GM19463 (cell line): ENCODE data around the gene ING3.

ENCODE experiments used
- ATAC-seq: cut with Tn5 transposase; IDR thresholded peaks from one replicate; pipeline ENCODE4 v1.9.1; 2021; ENCODE audit warnings: mild to moderate bottlenecking, moderate library complexity; ENCODE audit not compliant: unreplicated experiment

The ING3 gene, protein sequence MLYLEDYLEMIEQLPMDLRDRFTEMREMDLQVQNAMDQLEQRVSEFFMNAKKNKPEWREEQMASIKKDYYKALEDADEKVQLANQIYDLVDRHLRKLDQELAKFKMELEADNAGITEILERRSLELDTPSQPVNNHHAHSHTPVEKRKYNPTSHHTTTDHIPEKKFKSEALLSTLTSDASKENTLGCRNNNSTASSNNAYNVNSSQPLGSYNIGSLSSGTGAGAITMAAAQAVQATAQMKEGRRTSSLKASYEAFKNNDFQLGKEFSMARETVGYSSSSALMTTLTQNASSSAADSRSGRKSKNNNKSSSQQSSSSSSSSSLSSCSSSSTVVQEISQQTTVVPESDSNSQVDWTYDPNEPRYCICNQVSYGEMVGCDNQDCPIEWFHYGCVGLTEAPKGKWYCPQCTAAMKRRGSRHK

GRCh38 chr7:120950539-120951308 is at the start of gene ING3:
TSS of gene ING3 (plus strand) at chr7:120950777. CDS start at chr7:120950897, 120 bp downstream.
- peak; percentile 90 for ATAC-seq

DNA sequence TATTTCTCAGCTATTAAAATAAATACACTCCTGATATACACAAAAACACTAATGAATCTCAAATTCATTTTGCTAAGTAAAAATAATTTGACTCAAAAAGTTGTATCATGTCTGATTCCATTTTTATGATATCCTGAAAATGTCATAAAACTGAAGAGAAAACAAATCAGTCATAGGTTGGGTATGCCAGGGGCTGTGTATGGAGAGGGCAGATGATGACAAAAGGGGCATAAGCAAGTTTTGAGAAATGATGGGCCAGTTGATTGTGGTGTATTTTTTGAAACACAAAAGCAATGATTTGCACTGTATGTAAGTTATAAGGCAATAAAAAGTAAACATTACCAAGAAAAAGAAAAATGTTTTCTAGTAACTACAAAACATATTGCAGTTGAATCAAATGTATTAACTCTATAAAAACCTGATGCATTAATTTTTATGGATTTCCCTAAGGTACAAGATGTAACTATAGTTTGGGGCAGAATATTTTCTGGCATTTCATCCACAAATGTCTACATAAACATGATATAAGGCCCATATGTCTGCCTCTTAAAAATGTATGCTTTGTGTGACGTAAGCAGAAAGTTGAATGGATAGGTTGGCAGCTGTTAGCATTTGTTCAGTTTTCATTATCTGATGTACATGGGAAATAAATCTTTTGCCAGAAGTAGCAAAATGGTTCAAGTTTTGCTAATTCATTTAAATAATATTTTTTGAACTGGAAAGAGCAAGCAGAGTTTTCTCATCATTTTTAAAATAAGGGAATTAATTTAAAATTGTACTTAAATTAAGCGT is 35.1 kb upstream of the ING3 start:
- no peak for ATAC-seq

DNA sequence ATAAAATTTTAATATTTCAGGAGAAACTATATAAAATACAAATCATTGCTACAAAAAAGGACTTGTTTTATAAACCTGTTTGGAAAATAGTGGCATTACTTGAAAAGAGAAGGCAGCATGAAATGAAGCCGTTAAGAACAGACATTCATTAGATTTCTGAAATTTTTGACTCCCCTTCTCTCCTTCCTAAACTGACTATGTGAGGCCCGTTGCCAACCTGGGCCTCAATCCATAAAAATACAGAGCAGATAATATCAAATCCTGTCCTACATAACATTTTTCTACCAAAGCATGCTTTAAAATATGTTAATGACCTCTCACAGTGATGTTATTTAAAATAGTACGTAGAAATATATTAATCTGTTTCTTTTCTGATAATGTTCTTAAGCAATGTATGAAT is 34.5 kb upstream of the ING3 start:
- ATAC-seq, result no peak

- ATAC-seq, result no peak
These were observed 34.0 kb upstream of the ING3 start for GRCh38 chr7:120916538-120916937.

DNA sequence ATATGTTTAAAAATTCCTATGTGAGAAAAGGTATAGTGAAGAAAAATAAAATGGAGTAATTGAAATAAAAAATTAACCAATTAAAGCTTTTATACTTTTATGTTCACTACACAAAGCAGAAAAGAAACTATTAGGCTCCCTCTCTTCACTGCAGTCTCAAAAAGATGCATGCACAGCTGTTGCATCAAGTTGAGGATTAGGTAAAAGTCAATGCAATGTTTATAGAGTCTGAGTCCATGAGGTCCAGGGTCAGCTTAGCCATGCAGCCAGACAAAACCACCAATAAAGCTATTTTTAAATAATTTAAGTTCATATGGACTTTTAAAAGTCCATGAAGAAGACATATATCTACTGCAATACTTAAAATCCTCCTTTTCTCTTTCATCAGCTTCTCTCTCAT is 31.1 kb upstream of the ING3 start:
- no peak for ATAC-seq

- ATAC-seq, result no peak
These were observed 30.5 kb upstream of the ING3 start for GRCh38 chr7:120920034-120920433.

DNA sequence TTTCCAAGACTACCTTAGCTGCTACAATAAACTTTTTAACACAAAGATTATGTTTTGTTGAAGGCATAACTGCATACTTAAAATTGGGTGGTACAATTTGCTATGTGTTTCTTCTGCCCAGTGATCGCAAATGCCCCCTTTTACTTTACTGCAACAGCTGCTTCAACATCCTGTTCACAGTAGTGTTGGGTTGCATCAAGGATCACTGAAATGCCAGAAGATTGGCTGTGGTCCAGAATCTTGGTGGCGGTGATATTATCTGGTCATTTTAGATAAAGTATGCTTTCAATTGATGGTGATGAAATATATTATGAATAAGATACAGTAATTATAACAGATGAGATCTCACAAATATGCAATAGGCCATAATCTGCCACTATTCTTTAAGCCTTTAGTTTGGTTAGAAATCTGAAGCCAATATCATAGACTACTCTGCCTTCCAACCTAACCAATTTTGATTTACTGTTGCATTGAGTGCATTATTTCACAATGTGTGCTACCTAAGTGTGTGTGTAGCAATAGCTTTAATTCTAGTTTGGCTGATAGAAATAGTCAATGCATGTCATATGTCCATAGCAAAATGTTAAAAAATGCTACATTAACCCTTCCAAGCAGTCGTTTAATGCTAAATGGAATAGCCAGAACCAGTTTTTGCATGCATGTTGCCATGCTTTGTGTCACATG is 29.8 kb upstream of the ING3 start:
- no peak for ATAC-seq

DNA sequence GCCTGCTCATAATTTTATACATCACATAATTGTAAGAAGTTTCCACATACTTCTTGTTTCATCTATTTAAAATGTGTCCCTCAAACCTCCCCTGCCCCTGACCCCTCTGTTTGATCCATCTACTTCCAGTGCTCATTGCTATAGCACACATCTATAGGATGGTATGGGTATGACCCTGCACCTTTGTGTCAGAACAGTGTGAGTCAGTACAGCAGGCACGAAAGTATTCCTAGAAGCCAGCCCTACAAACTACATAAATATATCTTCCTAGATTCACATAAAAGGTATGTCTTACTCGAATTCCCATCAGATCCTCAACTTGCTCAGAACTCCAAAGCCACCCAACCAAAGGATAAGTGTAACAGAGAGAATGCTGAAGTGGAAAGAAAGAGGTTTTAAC is 25.7 kb upstream of the ING3 start:
- no peak for ATAC-seq

- no peak for ATAC-seq
These were observed 25.2 kb upstream of the ING3 start for GRCh38 chr7:120925392-120925791.

- ATAC-seq, result peak; percentile 15
These were observed 23.6 kb upstream of the ING3 start for GRCh38 chr7:120926943-120927346.

GRCh38 chr7:120927454-120928103 is 23.0 kb upstream of the ING3 start:
- peak; percentile 86 for ATAC-seq

DNA sequence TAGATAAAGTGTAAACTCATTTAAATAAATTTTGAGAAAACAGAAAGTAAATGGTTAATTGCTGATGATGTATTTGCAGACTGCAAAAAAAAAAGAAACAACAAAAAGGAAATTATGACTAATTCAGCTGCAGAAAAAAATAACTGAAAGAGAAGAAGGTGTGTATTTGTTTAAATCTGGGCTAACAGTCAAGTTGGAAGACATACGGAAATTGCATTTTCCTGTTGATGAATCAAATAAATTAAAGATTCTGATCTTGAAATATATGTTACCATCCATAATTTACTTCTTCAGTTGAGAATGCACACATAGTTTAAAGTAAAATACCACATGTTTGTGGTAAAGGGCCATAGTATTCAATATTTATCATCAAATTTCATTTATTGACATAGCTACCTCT is 19.3 kb upstream of the ING3 start:
- ATAC-seq, result no peak

DNA sequence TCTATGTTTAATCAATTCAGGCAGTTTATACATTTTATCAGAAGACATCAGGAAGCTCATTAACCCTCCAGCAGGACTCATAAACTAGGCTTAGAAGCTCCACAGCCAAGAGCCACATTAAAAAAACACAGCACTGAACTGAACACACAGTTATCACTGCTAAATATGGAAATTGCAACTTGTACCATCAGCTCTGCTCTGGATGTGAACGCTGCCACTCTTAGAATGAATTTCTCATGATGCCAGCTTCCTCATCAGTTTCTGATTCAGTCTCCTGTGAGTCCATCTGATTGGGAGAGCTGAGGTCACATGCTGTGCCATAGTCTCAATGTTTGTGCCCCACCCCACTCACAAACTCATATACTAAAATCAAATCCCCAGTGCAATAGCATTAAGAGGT is 17.1 kb upstream of the ING3 start:
- no peak for ATAC-seq

DNA sequence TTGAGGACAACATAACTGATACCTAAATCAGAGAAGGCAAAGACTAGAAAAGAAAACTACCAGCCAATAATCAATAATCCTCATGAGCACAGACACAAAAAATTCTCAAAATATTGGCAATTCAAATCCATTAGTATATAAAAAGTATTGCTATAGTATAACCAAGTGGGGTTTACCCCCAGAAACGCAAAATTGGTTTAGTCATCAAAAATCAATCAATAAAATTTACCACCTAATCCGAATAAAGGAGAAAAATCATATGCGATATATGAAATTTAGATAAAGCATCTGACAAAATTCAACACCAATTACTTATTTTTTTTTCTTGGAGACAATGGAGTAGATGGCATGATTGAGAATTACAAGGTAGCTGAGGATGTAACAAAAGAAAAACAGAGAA is 11.2 kb upstream of the ING3 start:
- no peak for ATAC-seq

DNA sequence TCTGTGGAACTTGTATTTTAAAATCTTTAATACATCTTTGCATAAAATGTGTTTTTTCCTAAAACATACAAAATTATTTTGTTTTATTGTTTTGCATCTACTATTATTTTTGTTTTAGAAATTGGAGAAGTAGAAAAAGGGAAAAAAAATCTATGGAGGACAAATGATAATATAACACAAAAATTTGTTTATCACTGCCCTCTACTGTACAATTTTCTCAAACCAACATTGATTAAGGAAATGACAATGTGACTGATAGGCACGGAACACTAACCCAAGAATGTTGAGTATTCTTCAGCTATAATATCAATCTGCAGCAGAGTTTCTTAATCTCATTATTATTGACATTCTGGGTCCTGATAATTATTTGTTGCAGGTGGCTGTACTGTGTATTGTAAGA is 9.5 kb upstream of the ING3 start:
- ATAC-seq, result peak; percentile 50

GRCh38 chr7:120941856-120942255 is 8.7 kb upstream of the ING3 start:
- no peak for ATAC-seq

GRCh38 chr7:120942861-120943260 is 7.7 kb upstream of the ING3 start:
- no peak for ATAC-seq

- ATAC-seq, result no peak
These were observed 5.6 kb upstream of the ING3 start for GRCh38 chr7:120944826-120945562.

GRCh38 chr7:120947980-120948379 is 2.6 kb upstream of the ING3 start:
- ATAC-seq, result no peak
